Amniotic epithelial cell (primary cell): ENCODE results near the gene LYPD1.
"Not testable (repeated sequence)": the region's sequence is repeated elsewhere in the genome, so short reads cannot be mapped to it uniquely, and the experiment has no call there.

Source experiments
- DNase-seq: peaks from one replicate; pipeline ENCODE4 v3.0.0-alpha.2; 2010; ENCODE audit warnings: low read depth

LYPD1 gene, protein sequence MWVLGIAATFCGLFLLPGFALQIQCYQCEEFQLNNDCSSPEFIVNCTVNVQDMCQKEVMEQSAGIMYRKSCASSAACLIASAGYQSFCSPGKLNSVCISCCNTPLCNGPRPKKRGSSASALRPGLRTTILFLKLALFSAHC

GRCh38 chr2:132669908-132670495, at the start of gene LYPD1:
Gene LYPD1, minus strand, starts transcription at chr2:132670205. Its CDS starts 273 bp downstream, at chr2:132669932.
- DNase-seq, result no peak

DNA sequence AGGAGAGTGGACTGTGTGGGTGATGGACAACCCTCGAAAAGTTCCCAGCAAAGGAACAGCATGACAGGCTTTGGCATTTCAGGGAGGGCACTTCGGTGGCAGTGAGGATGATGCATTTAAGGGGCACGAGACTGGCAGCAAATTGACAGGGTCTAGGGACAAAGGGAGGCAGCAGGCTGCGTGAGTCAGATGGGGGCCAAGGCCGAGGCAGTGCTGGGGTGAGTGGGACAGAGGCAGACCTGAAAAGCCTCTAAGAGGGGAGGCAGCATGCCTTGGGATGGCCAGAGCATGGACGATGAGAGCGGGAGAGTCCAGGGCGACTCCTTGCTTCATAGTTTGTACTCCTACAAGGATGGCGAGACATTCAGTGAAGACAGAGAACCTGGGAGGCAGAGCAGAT, 49.5 kb upstream of the LYPD1 start:
- DNase-seq, result no peak

DNA sequence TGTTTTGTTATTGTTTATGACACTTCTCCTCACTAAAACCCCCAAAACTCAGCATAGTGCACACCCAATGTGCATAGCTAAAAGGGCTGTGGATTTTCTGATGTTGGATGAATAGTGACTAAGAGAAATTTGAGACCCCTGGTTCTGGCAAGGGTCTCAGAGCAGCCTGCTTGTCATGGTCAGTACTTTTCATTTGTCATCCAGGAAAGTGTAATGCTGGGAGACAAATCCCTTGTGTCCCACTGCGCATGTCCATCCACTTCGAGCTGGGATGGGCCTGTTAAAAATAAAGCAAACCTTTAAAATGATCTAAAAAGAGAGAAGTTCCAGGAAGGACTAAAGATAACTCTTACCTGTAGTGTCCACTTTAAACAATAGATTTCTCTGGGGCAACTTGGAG, 46.9 kb upstream of the LYPD1 start:
- no peak for DNase-seq

- no peak for DNase-seq
These were observed 45.7 kb upstream of the LYPD1 start for GRCh38 chr2:132715386-132716351.

DNA sequence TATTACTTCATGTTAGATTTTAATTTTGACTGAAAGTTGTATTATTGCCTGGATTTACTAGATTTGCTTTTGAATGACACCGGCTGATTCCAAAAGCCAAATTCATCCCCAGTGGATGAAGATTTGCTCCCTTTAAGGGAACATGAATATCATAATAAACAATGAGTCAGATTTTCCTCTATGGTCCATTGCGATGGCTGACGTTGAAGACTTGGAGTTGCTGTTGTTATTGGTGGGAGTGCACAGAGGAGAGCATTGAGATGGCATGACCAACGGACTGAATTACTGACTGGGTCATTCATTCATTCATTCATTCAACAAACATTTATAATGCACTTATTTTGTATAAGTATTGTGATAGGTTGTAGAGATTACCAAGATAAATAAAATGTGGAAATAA, 33.4 kb upstream of the LYPD1 start:
- DNase-seq, result no peak

DNA sequence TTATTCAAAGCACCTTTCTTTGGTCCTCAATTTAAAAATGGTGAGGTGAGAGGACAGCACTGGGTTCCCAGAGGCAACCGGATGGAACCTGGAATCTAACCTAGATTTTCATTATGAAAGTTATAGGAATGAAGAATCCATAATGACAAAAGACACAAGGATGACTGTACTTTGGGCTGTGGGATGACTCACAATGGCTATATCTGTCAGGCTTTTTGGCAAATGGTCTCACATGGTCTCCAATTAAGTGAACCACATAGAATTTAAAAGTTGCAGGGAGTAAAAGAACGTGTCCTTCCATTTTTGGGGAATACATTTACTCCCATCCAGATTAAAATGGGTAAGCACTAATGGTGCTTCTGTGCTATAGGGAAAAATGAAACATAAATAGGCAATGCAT, 31.8 kb upstream of the LYPD1 start:
- no peak for DNase-seq

DNA sequence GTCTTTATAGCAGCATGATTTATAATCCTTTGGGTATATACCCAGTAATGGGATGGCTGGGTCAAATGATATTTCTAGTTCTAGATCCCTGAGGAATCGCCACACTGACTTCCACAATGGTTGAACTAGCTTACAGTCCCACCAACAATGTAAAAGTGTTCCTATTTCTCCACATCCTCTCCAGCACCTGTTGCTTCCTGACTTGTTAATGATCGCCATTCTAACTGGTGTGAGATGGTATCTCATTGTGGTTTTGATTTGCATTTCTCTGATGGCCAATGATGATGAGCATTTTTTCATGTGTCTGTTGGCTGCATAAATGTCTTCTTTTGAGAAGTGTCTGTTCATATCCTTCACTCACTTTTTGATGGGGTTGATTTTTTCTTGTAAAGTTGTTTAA, 29.8 kb upstream of the LYPD1 start:
- not testable (repeated sequence) for DNase-seq

DNA sequence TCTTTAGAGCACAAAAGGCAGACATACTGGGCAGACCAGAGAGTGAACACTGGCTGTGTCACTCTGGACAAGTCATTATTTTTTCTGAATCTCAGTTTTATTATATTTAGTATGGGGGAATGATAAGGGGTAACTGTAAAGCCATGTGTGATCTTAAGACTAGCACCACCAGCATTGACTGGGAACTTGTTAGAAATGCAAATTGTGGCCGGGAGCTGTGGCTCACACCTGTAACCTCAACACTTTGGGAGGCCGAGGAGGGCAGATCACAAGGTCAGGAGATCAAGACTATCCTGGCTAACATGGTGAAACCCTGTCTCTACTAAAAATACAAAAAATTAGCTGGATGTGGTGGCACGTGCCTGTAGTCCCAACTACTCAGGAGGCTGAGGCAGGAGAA, 28.3 kb upstream of the LYPD1 start:
- not testable (repeated sequence) for DNase-seq

GRCh38 chr2:132697556-132698205, 27.7 kb upstream of the LYPD1 start:
- no peak for DNase-seq

DNA sequence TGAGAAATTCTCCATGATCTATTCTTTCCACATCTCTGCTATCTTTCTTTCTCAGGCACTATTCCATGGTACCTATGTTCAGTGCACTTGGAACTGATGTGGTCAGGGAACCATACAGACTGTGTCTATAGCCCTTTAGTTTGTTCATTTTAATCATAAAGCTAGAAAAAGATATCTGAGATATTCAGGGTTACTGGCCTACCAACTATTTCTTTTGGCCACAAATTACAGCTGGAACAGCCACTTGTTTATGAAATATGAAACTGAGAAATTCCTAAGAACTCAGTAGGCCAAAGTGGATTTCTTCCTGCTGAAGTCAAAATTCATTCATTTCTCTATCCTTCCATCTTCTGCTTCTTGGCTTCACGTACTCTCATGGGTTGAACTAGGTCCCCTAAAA, 22.8 kb upstream of the LYPD1 start:
- DNase-seq, result peak; percentile 60

DNA sequence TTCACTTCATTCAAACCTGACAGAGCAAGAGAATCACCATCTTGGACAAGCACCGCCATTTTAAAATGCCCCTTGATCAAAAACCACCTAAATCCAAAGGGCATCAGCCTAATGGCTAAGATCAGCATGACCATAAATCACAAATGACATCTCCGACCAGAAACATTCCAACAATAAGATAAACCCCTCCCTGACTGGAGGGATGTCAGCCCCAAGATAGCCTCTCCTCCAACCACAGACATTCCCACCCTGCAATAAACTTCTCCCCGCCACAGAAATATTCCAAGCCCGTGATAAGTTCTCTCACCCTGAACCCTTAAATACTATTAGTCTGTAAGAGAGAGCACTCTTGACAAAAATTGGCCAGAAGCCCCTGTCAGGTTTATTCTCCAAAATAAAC, 21.6 kb upstream of the LYPD1 start:
- peak; percentile 55 for DNase-seq

DNA sequence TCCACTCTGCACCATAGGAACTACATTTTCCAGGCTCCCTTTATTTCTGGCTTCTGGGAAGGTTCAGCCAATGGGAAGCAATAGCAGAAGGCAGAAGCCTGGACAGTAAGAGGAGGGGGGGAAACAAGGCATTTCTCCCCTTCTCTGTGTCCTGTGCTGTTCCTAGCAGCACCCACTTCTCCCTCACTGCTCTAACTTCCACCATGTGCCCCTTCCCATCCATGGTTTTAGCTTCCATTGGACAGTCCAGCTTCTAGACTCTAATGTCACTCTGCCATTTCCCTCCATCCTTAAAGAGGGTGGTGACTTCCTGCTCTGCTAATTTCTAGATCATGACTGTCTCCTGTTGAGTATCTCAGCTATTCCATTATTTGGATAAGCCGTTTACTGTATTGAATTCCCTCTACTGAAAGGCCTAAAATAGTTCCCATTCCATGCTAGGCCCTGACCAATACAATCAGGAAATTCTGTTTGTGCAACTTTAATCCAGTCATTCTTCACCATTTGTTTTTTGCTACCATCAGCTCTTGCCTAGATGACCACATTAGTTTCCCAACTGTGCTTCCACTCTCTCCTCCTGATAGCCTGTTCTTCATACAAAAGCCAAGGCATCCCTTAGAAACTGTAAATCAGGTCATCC, 20.8 kb upstream of the LYPD1 start:
- peak; percentile 34 for DNase-seq

- DNase-seq, result no peak
These were observed 11.8 kb upstream of the LYPD1 start for GRCh38 chr2:132681766-132682165.

GRCh38 chr2:132680544-132680943, 10.5 kb upstream of the LYPD1 start:
- DNase-seq, result no peak

DNA sequence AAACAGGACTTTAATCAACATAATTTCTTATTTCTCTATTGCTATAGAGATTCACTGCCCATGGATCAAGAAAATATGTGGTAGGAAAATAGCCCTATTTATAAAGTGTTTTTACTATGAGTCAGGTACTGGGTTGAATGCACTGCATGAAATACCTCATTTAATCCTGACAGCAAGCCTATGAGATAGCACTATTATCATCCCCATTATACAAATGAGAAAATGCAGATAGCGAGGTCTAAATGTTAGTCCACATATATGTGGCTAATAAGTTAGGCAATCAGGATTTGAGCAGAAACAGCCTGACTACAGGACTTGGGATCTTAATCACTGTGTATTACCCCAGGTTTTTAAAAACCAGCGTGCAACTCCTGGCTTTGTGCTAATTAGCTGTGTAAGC, 8.5 kb upstream of the LYPD1 start:
- peak; percentile 88 for DNase-seq

GRCh38 chr2:132677661-132678060, 7.7 kb upstream of the LYPD1 start:
- peak; percentile 62 for DNase-seq

- DNase-seq, result no peak
These were observed 7.0 kb upstream of the LYPD1 start for GRCh38 chr2:132676999-132677398.

- peak; percentile 88 for DNase-seq
These were observed 1.3 kb upstream of the LYPD1 start for GRCh38 chr2:132671151-132671835.

- no peak for DNase-seq
These were observed 618 bp upstream of the LYPD1 start for GRCh38 chr2:132670496-132671150.

DNA sequence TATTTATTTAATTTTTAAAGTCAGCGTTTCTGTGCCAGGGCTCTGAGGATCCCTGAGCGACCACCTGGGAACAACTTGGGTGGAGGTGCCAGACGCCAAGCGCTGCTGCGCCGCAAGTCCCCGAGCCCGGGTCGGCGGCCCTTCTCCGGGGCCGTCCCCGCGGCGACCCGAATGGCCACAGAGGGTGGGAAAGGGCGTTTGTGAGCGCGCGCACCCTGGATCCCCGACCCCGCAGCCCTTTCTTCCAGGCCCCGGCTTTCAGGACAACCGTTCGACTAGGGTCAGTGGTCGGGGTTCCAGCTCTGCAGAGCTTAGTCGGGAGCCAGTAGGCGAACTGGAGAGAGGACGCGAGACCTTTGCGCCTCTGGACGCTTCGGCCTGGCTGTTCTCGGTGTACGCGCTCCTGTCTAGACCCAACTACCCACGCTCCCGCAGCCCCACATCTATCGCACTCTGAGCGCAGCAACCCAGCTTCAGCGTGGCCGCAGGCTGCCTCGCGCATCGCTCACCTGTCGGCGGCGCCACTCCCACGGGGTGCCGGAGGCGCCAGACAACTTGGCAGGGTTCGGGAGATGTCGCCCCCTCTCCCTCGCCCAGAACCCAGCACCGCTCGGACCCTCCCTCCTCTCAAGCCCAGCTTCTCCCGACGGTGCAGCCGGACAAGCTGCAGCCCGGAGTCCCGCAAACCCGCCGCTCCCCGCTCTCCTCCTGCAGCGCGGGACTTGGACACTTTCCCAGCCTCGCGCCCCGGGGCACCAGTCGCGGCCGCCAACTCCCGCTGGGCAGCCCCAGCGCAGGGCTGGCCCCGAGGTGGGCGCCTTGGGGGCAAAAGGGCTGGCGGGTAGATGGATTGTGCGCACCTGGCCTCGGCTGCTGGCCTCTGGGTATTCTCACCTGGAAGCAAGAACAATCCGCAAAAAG, 758 bp downstream of the LYPD1 start:
- peak; percentile 14 for DNase-seq
